ENCODE data around the gene MINAR1. TPM values are rescaled to one million over a fixed set of nuclear protein-coding genes. Genes with fewer than 3 reads are reported as not detected.

The MINAR1 gene
- total RNA-seq, 1 experiment from 2014 or later, result 0.22 TPM

DNA sequence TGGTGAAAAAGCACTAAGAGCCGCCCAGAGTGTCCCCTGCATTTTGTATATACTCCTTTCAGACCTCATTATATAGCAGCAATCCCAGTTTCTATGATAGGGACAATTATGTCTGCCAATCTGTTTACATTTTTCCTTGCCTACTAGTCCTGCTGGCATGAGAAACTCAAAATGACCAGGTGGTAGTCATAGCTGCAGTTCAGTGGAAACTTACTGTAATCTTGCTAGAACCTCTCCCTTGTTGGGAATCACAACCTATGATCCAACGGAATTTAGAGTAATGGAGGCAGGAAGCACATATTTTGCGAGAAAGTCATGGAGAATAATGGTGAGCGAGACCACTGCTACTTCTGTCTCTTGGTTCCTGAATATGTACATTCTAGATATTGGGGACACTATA is 28.6 kb upstream of the MINAR1 start:
- DNase-seq (no peak), ATAC-seq (no peak)
- H3K36me3 ChIP-seq (ENCODE audit: low read depth, low read length), result no peaks in the 10 kb centered on the region
- CTCF ChIA-PET, result no interaction called here
- no TSS peak for BruUV-seq (replicated peaks)
- H3F3A ChIP-seq (ENCODE audit: low read length, unreplicated experiment), result no peaks in the 10 kb centered on the region
- no peak for TF ChIP-seq EZH2phosphoT487 (IDR thresholded peaks at IDR 0.05; ENCODE audit: borderline replicate concordance, low read length)
- TF ChIP-seq EZH2 (IDR thresholded peaks at IDR 0.05; ENCODE audit: low read length, unreplicated experiment), result no peak
- no peak for TF ChIP-seq CTCF (conservative IDR thresholded peaks at IDR 0.05; ENCODE audit: low read depth, low read length)
- H3K27ac ChIP-seq (ENCODE audit: low read length), result no peak overlapping the region
- POLR2A ChIA-PET (ENCODE audit: unreplicated experiment), result no interaction called here
- H3K9me2 ChIP-seq (replicated peaks; ENCODE audit: low read length), result no peaks in the 10 kb centered on the region
- no peak overlapping the region for H3K4me2 ChIP-seq (ENCODE audit: low read length)
- no peak overlapping the region for H2AFZ ChIP-seq (ENCODE audit: low read length)
- no peaks in the 10 kb centered on the region for H3K27me3 ChIP-seq (ENCODE audit: low read length)
- H3K4me1 ChIP-seq (ENCODE audit: insufficient read depth, low read length), result no peaks in the 10 kb centered on the region
- intact Hi-C loops (cut with micrococcal nuclease), result no loop called here
- H3K4me3 ChIP-seq (ENCODE audit: low read length), result no peak overlapping the region
- H3K79me2 ChIP-seq (ENCODE audit: low read length), result no peaks in the 10 kb centered on the region
- H3K9me3 ChIP-seq (ENCODE audit: low read length), result no peaks in the 10 kb centered on the region
- no peak overlapping the region for H3K9ac ChIP-seq (ENCODE audit: low read length)
- no peaks in the 10 kb centered on the region for H4K20me1 ChIP-seq (ENCODE audit: low read length)

GRCh38 chr15:79406210-79406609 is 25.9 kb upstream of the MINAR1 start:
- POLR2A ChIA-PET (ENCODE audit: unreplicated experiment), result no interaction called here
- Histone ChIP-seq H3F3A (ENCODE audit: low read length, unreplicated experiment) (no peaks in the 10 kb centered on the region), H3K9me3 (ENCODE audit: low read length) (no peaks in the 10 kb centered on the region), H2AFZ (ENCODE audit: low read length) (no peak overlapping the region), H3K27me3 (ENCODE audit: low read length) (no peaks in the 10 kb centered on the region), H3K36me3 (ENCODE audit: low read depth, low read length) (no peaks in the 10 kb centered on the region), H4K20me1 (ENCODE audit: low read length) (no peaks in the 10 kb centered on the region), H3K9ac (ENCODE audit: low read length) (no peak overlapping the region), H3K27ac (ENCODE audit: low read length) (no peak overlapping the region), H3K4me1 (ENCODE audit: insufficient read depth, low read length) (no peaks in the 10 kb centered on the region), H3K4me3 (ENCODE audit: low read length) (no peak overlapping the region), H3K9me2 (replicated peaks; ENCODE audit: low read length) (no peaks in the 10 kb centered on the region), H3K79me2 (ENCODE audit: low read length) (no peaks in the 10 kb centered on the region), H3K4me2 (ENCODE audit: low read length) (no peak overlapping the region)
- no peak for ATAC-seq
- intact Hi-C loops (cut with micrococcal nuclease), result no loop called here
- no TSS peak for BruUV-seq (replicated peaks)
- no peak for DNase-seq
- CTCF ChIA-PET, result no interaction called here
- TF ChIP-seq EZH2 (IDR thresholded peaks at IDR 0.05; ENCODE audit: low read length, unreplicated experiment) (no peak), EZH2phosphoT487 (IDR thresholded peaks at IDR 0.05; ENCODE audit: borderline replicate concordance, low read length) (no peak), CTCF (conservative IDR thresholded peaks at IDR 0.05; ENCODE audit: low read depth, low read length) (no peak)

DNA sequence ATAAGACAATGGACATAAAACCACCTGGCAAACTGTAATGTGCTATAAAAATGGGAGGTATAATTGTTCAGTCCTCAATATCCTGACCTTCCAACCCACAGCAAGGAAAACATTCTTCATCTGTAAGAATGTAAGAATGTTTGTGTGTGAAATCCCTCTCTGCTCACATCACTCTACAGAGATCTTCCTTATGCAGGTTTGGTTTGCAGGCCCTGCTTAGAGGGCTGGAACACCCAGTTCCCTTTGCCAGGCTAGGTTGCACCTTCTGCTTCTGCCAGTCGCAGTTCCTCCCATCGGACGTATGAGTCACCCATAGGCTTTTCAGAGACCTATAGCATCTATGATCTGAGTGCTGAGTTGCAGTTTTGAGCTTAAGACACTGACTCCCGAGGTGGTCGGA is 24.1 kb upstream of the MINAR1 start:
- H3F3A ChIP-seq (ENCODE audit: low read length, unreplicated experiment), result no peaks in the 10 kb centered on the region
- no peaks in the 10 kb centered on the region for H3K4me1 ChIP-seq (ENCODE audit: insufficient read depth, low read length)
- TF ChIP-seq CTCF (conservative IDR thresholded peaks at IDR 0.05; ENCODE audit: low read depth, low read length), result no peak
- TF ChIP-seq EZH2 (IDR thresholded peaks at IDR 0.05; ENCODE audit: low read length, unreplicated experiment), result no peak
- no peak for TF ChIP-seq EZH2phosphoT487 (IDR thresholded peaks at IDR 0.05; ENCODE audit: borderline replicate concordance, low read length)
- no peak overlapping the region for H3K27ac ChIP-seq (ENCODE audit: low read length)
- POLR2A ChIA-PET (ENCODE audit: unreplicated experiment), result no interaction called here
- ATAC-seq, result no peak
- CTCF ChIA-PET, result no interaction called here
- intact Hi-C loops (cut with micrococcal nuclease), result no loop called here
- H3K4me2 ChIP-seq (ENCODE audit: low read length), result no peak overlapping the region
- no peaks in the 10 kb centered on the region for H3K9me2 ChIP-seq (replicated peaks; ENCODE audit: low read length)
- H3K27me3 ChIP-seq (ENCODE audit: low read length), result no peaks in the 10 kb centered on the region
- H3K4me3 ChIP-seq (ENCODE audit: low read length), result no peak overlapping the region
- H3K9ac ChIP-seq (ENCODE audit: low read length), result no peak overlapping the region
- H3K36me3 ChIP-seq (ENCODE audit: low read depth, low read length), result no peaks in the 10 kb centered on the region
- H2AFZ ChIP-seq (ENCODE audit: low read length), result no peak overlapping the region
- H3K9me3 ChIP-seq (ENCODE audit: low read length), result no peaks in the 10 kb centered on the region
- H4K20me1 ChIP-seq (ENCODE audit: low read length), result no peaks in the 10 kb centered on the region
- no peaks in the 10 kb centered on the region for H3K79me2 ChIP-seq (ENCODE audit: low read length)
- DNase-seq, result no peak
- no TSS peak for BruUV-seq (replicated peaks)

All from PC-3 (cell line).